Choroid plexus epithelial cell (primary cell): ENCODE data around the gene PRR7.

Experiments used
- DNase-seq: peaks from one replicate; pipeline ENCODE4 v3.0.0-alpha.2; 2010; ENCODE audit warnings: low read depth
- H3K4me3 ChIP-seq: 2 replicates; pipeline ENCODE4 v1.5.1; 2011; ENCODE audit warnings: low read depth, mild to moderate bottlenecking, control low read depth, low read length, moderate library complexity
- TF ChIP-seq, protein P1 (sequence below): conservative IDR thresholded peaks from 2 replicates; pipeline ENCODE4 v1.5.1; 2011; ENCODE audit warnings: low read depth, mild to moderate bottlenecking, control low read depth, inconsistent platforms, low read length, moderate library complexity

The PRR7 gene

DNA sequence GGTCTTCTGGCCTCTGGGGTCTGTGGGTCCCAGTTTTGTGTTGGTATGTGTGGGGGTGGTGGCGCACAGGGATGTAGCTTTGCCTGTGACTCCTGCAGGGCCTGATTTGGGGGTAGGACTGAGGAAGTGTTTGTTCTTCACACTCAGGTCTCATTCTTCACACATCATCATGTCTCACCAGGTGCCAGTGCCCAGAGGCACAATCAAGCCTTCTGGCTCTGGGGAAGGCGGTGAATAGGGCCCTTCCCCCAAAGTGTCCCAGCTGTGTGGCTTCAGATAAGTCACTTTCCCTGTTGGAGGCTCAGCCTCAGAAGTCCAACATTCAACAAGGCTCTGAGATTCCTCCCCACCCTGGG is 21.7 kb downstream of the PRR7 start:
- TF ChIP-seq, protein P1, sequence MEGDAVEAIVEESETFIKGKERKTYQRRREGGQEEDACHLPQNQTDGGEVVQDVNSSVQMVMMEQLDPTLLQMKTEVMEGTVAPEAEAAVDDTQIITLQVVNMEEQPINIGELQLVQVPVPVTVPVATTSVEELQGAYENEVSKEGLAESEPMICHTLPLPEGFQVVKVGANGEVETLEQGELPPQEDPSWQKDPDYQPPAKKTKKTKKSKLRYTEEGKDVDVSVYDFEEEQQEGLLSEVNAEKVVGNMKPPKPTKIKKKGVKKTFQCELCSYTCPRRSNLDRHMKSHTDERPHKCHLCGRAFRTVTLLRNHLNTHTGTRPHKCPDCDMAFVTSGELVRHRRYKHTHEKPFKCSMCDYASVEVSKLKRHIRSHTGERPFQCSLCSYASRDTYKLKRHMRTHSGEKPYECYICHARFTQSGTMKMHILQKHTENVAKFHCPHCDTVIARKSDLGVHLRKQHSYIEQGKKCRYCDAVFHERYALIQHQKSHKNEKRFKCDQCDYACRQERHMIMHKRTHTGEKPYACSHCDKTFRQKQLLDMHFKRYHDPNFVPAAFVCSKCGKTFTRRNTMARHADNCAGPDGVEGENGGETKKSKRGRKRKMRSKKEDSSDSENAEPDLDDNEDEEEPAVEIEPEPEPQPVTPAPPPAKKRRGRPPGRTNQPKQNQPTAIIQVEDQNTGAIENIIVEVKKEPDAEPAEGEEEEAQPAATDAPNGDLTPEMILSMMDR: no peak
- H3K4me3 ChIP-seq: no peak overlapping the region

DNA sequence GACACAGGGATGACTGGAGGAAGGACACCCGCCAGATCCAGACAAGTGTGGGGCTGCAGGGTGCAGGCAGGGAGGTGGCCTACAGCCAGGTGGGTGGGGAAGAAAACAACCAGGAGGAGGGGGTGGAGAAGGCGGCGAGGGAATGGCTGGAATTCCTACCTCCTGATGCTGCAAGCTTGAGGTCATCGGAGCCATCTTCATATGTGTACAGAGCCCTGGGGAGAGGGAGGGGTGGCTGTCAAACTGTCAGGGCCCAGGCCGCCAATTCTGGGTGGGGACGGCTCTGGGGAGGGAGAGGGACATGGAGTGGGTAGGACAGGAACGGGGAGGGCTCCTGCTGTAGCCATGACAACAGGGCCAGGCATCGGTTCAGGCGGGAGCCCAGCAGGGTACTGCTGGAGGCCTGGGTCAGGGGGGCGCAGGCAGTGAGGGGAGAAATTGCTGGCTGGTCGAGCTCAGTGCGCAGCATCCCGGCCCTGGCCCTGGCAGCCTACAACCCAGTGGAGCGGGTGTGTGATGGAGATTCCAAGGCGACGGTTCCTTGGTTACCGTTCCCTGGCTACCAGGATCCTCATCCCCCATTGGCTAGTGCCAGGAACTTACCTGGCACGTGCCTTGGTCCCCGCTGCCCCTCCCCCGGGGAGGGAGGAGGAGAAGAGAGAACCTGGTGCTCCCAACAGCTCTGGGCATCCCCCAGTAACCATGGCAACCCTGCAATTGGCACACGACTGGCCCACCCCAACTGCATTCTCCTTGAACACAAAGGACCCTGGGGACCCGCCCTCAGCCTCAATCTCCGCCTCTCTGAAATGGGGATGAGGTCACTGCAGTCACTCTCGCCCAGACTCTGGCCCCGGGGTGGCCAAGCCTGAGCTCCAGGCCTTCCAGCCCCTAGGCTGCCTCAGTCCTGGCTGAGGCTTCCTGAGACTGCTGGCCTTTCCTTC is 22.3 kb downstream of the PRR7 start:
- TF ChIP-seq, protein P1: no peak
- DNase-seq: peak; percentile 83
- H3K4me3 ChIP-seq: no peak overlapping the region

More for the DNA sequence above, 21.7 kb downstream of the PRR7 start:
- no peak for DNase-seq

DNA sequence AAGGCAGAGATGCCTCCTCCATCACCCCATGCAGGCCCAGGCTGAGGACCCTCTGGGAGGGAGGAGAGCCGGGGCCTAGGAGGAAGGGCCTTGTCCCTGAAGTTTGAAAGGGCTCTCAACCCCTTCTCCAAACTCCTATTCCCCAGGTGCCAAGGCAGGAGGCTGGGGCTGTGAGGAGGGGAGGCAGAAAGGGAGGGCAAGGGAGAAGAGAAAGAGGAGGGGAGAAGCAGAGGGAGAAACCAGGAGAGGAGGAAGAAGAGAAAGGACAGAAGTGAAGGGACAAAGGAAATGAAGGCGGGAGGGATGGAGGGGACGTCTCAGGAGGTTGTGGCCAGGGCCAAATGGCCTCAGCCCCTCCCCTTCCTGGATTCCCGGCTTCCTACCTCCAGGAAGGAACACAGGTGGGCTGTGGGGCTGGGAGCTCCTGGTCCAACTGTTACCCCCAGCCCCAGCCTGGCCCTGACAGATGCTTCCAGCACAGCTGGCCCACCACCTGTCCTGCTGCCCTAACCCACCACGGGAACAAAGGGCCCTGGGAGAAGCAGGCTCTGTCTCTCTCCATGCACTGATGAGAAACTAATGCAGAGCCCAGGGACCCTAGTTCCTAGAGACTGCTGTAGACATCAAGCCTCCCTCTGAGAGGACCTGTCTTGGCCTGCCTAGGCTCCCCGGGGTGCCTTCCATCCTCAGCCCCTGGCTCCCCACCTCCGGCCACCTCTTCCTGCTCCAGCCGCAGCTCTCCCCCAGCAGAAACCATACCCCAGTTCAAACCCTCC is 23.3 kb downstream of the PRR7 start:
- peak overlapping the region; percentile 83 for H3K4me3 ChIP-seq
- DNase-seq: no peak
- TF ChIP-seq, protein P1: no peak

DNA sequence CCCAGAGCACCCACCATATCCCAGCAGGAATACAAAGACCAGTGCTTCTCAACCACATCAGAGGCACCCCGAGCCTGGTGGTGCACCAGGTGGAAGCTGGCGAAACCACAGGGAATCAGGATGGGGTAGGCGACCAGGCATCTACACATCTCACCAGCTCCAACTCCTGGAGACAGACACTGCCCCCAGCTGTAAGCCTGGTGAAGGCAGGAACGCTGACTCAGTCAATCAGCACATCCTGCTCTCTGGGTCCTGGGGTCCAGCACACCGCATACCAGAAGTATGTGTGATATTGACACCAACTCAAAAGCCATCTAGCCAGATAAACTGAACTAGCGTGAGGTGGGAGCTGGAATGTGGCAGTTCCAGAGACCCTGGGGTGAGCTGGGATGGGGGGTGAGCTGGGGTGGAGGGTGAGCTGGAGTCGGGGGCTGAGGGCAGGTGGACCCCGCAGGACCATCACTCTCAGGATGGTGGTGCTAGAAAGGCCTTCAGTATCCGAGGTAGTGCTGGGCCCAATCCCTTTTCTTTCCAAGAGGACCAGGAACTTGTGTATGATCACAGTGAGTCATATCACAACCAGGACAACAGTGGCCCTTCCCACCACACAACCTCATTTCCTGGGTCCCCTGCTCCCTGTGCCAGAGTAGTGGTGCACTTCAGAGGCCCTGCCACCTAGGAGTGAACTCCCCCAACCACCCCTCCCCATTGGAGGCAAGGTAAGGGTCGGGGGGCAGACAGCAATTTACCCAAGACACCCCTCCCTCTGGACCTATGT is 24.3 kb downstream of the PRR7 start:
- peak; percentile 84 for DNase-seq
- H3K4me3 ChIP-seq: peak overlapping the region; percentile 83
- TF ChIP-seq, protein P1: peak; percentile 48

DNA sequence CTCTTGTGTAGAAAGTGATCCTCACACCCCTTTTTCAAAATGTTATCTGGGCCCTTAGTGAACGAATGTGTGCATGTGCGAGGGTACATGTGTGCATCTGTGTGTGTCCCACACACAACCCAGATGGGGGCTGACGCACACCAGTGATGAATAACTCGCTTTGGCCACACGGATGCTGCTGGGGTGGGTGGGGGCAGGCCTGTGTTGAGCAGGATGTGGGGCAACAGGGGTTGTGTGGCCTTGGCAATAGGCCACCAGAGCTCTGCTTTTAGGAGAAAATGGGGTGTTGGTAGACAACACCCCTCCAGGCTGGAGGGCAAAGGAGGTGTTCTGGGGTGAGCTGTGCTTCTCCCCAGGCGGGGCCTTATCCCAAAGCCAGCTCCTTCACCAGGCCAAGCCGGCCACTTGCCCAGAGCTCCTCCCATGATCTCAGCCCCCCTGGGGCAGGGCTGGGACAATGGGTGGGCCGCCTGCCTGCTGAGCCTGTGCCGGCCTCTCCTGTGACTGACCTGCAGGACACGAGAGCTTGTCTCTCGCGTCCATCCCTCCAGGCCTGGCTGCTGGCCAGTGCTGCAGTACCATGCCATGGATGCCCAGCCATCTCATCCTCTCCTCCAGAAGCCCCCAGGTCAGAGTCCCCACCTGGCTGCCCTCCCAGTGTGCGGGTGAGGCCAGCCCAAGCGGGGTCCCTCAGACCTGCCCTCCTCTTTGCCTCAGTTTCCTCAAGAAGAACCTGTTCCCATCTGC is 25.2 kb downstream of the PRR7 start:
- TF ChIP-seq, protein P1: no peak
- peak; percentile 58 for DNase-seq
- peak overlapping the region; percentile 83 for H3K4me3 ChIP-seq
